Measurements from ENCODE around the gene MAML3. TPM values are rescaled to one million over a fixed set of nuclear protein-coding genes. Genes with fewer than 3 reads are reported as not detected.

The MAML3 gene
- total RNA-seq, 1 experiment from 2014 or later, result 0.89 TPM

- Mint-ChIP-seq H3K27me3 (ENCODE audit: insufficient read depth, unreplicated experiment) (no peaks in the 10 kb centered on the region), H3K36me3 (ENCODE audit: insufficient read depth, unreplicated experiment) (peaks cover 4% of the 10 kb centered on the region), H3K4me1 (ENCODE audit: insufficient read depth, unreplicated experiment) (no peaks in the 10 kb centered on the region), H3K4me3 (ENCODE audit: unreplicated experiment) (no peak overlapping the region), H3K9me3 (ENCODE audit: unreplicated experiment) (no peaks in the 10 kb centered on the region), H3K27ac (ENCODE audit: low read depth, unreplicated experiment) (no peak overlapping the region)
- no peak for TF ChIP-seq CTCF (IDR thresholded peaks at IDR 0.05; ENCODE audit: unreplicated experiment)
- ChIA-PET POLR2A (no interaction called here), CTCF (interaction anchor here (0.6 kb wide), 1 partner anchor 263 kb away, joined by 3 read pairs; no protein-coding TSS in a partner anchor)
- no peak for DNase-seq (ENCODE audit: unreplicated experiment)
- intact Hi-C loops (cut with micrococcal nuclease), result no loop called here
- BruUV-seq (replicated peaks), result no TSS peak
Observed at GRCh38 chr4:139965789-139966188, 188.2 kb downstream of the MAML3 start.

GRCh38 chr4:139963708-139964107 lies 190.3 kb downstream of the MAML3 start:
- Mint-ChIP-seq H3K4me1 (ENCODE audit: insufficient read depth, unreplicated experiment) (no peaks in the 10 kb centered on the region), H3K27me3 (ENCODE audit: insufficient read depth, unreplicated experiment) (peaks cover 10% of the 10 kb centered on the region), H3K27ac (ENCODE audit: low read depth, unreplicated experiment) (no peak overlapping the region), H3K36me3 (ENCODE audit: insufficient read depth, unreplicated experiment) (peaks cover 4% of the 10 kb centered on the region), H3K4me3 (ENCODE audit: unreplicated experiment) (no peak overlapping the region), H3K9me3 (ENCODE audit: unreplicated experiment) (no peaks in the 10 kb centered on the region)
- ChIA-PET CTCF (no interaction called here), POLR2A (no interaction called here)
- no peak for TF ChIP-seq CTCF (IDR thresholded peaks at IDR 0.05; ENCODE audit: unreplicated experiment)
- intact Hi-C loops (cut with micrococcal nuclease), result no loop called here
- BruUV-seq (replicated peaks), result no TSS peak
- DNase-seq (ENCODE audit: unreplicated experiment), result no peak

GRCh38 chr4:139962130-139962684 lies 191.8 kb downstream of the MAML3 start:
- CTCF ChIA-PET, result interaction anchor here (1.2 kb wide), 1 partner anchor 305 kb away, joined by 3 read pairs; no protein-coding TSS in a partner anchor
- POLR2A ChIA-PET, result interaction anchor here (1.1 kb wide), 1 partner anchor 17 kb away, joined by 3 read pairs; no protein-coding TSS in a partner anchor
- H3K9me3 Mint-ChIP-seq (ENCODE audit: unreplicated experiment), result no peaks in the 10 kb centered on the region
- DNase-seq (ENCODE audit: unreplicated experiment), result no peak
- no peak overlapping the region for H3K4me3 Mint-ChIP-seq (ENCODE audit: unreplicated experiment)
- no peaks in the 10 kb centered on the region for H3K4me1 Mint-ChIP-seq (ENCODE audit: insufficient read depth, unreplicated experiment)
- no peaks in the 10 kb centered on the region for H3K36me3 Mint-ChIP-seq (ENCODE audit: insufficient read depth, unreplicated experiment)
- H3K27ac Mint-ChIP-seq (ENCODE audit: low read depth, unreplicated experiment), result no peak overlapping the region
- BruUV-seq (replicated peaks), result no TSS peak
- H3K27me3 Mint-ChIP-seq (ENCODE audit: insufficient read depth, unreplicated experiment), result peaks cover 10% of the 10 kb centered on the region
- no peak for TF ChIP-seq CTCF (IDR thresholded peaks at IDR 0.05; ENCODE audit: unreplicated experiment)
- intact Hi-C loops (cut with micrococcal nuclease), result no loop called here

- POLR2A ChIA-PET, result interaction anchor here (1.1 kb wide), 1 partner anchor 16 kb away, joined by 3 read pairs; no protein-coding TSS in a partner anchor
Observed at GRCh38 chr4:139961344-139961946, 192.5 kb downstream of the MAML3 start.

More at GRCh38 chr4:139961344-139961946, 192.5 kb downstream of the MAML3 start:
- Mint-ChIP-seq H3K27me3 (ENCODE audit: insufficient read depth, unreplicated experiment) (peaks cover 10% of the 10 kb centered on the region), H3K9me3 (ENCODE audit: unreplicated experiment) (no peaks in the 10 kb centered on the region), H3K27ac (ENCODE audit: low read depth, unreplicated experiment) (no peak overlapping the region), H3K36me3 (ENCODE audit: insufficient read depth, unreplicated experiment) (no peaks in the 10 kb centered on the region), H3K4me1 (ENCODE audit: insufficient read depth, unreplicated experiment) (no peaks in the 10 kb centered on the region), H3K4me3 (ENCODE audit: unreplicated experiment) (no peak overlapping the region)
- DNase-seq (ENCODE audit: unreplicated experiment), result no peak
- TF ChIP-seq CTCF (IDR thresholded peaks at IDR 0.05; ENCODE audit: unreplicated experiment), result no peak
- CTCF ChIA-PET, result interaction anchor here (0.5 kb wide), 1 partner anchor 342 kb away, joined by 3 read pairs; no protein-coding TSS in a partner anchor
- BruUV-seq (replicated peaks), result no TSS peak
- intact Hi-C loops (cut with micrococcal nuclease), result no loop called here
